Measurements from ENCODE around the gene ZBTB17. TPM values are rescaled to one million over a fixed set of nuclear protein-coding genes. Genes with fewer than 3 reads are reported as not detected.
"Not testable (repeated sequence)": the region's sequence is repeated elsewhere in the genome, so short reads cannot be mapped to it uniquely, and the experiment has no call there.

The ZBTB17 gene
- 53.5 and 62.6 TPM in 2 replicates for total RNA-seq (2014; rRNA removed; shearing (Covaris generic))

DNA sequence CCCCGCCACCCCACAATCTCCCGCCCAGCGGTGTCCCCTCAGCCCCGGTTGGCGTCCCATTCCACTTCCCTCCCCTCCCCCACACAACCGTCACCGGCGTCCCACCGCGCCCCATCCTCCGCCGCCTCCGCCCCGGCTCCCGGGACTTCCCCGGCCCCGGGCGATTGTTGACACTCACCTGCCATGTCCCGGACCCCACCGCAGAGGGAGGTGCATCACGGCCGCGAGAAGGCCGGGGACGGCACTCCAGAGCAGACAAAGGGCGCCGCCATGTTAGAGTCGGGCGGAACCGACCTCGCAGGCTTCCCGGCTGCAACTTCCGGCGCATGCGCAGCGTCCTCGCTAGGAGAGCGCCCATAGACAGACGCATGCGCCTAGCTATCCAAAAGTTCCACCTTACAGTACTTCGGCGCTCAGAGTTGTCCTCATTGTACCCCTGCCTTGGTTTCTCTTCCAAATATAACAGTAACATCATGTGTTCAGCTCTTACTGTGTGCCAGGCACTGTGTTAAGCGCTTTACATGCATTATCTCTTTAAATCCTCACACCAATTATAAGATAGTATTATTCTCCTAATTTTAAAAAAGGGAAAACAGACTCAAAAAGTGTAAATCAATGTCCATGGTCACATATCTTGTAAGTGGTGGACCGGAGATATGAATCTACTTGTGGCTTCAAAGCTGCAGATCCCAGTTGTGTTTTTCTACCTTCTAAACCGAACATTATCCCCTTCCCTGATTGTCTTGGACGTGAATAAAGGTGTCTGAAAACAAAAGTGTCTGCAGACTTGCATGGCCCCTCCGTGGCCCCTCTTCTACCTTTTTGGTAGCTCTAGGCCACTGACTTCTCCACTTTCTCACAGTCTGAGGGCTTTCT lies at the start of gene ZBTB17:
Gene ZBTB17 (minus strand): TSS at position 297 of the 876 bp plus-strand sequence. CDS start 27,606 bp downstream, outside the sequence.
- peak; percentile 96 for DNase-seq
- Histone ChIP-seq H3K4me3 (ENCODE audit: insufficient read depth, low read depth, low read length) (peak within 1 kb of the TSS; percentile 76), H3K27me3 (ENCODE audit: control insufficient read depth, insufficient read depth, low read length) (no peaks in the 10 kb centered on the region), H3K36me3 (replicated peaks; ENCODE audit: control insufficient read depth, insufficient read depth, low read length) (0 out of 2 replicates have a peak, but pooled peaks cover 3% of the 10 kb centered on the region)

DNA sequence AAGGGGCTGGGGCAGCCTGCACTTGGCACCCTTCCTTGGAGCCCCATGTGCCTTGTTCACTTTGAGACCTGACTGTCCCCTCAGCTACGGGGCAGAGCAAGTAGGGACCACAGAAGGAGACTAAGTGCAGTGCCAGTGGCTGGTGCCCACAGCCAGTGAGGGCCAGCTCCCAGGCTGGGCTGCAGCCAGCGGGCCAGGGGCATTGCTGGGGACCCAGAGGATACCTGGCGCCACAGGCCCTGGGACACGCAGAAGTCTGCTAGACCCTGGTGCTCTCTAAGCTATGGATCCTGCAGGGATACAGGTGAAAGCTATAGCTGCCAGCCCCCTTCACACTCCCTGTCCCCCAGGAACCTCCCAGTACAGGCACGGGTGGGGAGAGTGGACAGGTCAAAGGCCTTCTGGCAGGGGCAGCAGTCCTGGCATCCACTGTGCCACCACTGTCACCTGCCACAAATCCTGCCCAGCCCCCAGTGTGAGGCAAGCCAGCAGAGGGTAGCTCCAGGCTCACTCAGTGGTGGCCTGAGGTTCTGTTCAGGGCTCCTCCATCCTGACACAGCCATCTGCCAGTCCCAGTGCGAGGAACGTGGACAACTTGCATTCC lies 47.3 kb upstream of the ZBTB17 start:
- no peak for DNase-seq
- Histone ChIP-seq H3K27me3 (ENCODE audit: control insufficient read depth, insufficient read depth, low read length) (peaks cover 4% of the 10 kb centered on the region; the same call in 1 of the 2 replicates), H3K36me3 (replicated peaks; ENCODE audit: control insufficient read depth, insufficient read depth, low read length) (no peaks in the 10 kb centered on the region), H3K4me3 (ENCODE audit: insufficient read depth, low read depth, low read length) (no peak overlapping the region)

DNA sequence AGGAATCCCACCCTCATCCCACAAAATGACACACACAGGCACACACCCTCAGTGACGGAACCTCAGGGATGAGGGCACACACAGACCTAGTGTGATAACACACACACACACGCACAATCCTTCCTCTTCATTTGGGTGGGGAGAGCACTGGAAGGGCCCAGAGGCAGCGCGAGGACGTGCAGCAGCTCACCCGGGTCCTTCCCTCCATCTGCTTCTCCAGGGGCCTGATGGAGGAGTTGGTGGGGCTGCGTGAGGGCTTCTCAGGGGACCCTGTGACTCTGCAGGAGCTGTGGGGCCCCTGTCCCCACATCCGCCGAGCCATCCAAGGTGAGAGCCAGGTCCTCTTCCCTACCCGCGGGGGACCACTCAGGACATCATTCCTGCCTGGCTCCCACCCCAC lies 46.5 kb upstream of the ZBTB17 start:
- peaks cover 4% of the 10 kb centered on the region; the same call in 1 of the 2 replicates for H3K27me3 ChIP-seq (ENCODE audit: control insufficient read depth, insufficient read depth, low read length)
- no peak for DNase-seq
- no peaks in the 10 kb centered on the region for H3K36me3 ChIP-seq (replicated peaks; ENCODE audit: control insufficient read depth, insufficient read depth, low read length)
- H3K4me3 ChIP-seq (ENCODE audit: insufficient read depth, low read depth, low read length) = no peak overlapping the region

DNA sequence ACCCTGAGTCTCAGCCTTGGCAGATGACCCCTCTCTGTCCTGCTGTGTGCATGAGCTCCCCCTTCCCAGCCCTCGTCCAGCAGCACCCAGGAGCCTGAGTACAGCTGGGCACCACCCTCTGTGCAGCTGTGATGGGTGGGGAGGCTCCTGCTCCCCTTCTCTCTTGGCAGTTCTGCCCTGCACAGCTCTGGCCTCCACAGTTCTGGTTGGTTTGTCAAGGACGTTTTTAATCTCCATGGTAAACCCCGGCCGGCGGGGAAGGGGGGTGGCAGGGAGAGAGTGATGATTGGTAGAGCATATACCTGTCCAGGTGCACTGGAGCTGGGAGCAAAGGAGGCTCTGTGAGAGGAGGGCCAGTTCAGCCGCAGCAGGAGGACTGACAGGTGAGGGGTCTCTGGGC lies 45.8 kb upstream of the ZBTB17 start, which contains the start of gene CLCNKA:
Gene CLCNKA (plus strand): TSS at position 356 of the 400 bp plus-strand sequence. CDS start 584 bp downstream, outside the sequence.
- no peak within 1 kb of the TSS for H3K4me3 ChIP-seq (ENCODE audit: insufficient read depth, low read depth, low read length)
- H3K36me3 ChIP-seq (replicated peaks; ENCODE audit: control insufficient read depth, insufficient read depth, low read length) = no peaks in the 10 kb centered on the region

GRCh38 chr1:16020878-16021277 lies 45.0 kb upstream of the ZBTB17 start:
- DNase-seq; H3K27me3 ChIP-seq (ENCODE audit: control insufficient read depth, insufficient read depth, low read length): not testable (repeated sequence)

More for the DNA sequence above, 45.8 kb upstream of the ZBTB17 start, which contains the start of gene CLCNKA:
- H3K27me3 ChIP-seq (ENCODE audit: control insufficient read depth, insufficient read depth, low read length) = peaks cover 4% of the 10 kb centered on the region; the same call in 1 of the 2 replicates
- no peak for DNase-seq

GRCh38 chr1:16020325-16020724 lies 44.4 kb upstream of the ZBTB17 start:
- no peak for DNase-seq
- H3K27me3 ChIP-seq (ENCODE audit: control insufficient read depth, insufficient read depth, low read length) = peaks cover 4% of the 10 kb centered on the region; the same call in 1 of the 2 replicates
- no peaks in the 10 kb centered on the region for H3K36me3 ChIP-seq (replicated peaks; ENCODE audit: control insufficient read depth, insufficient read depth, low read length)
- no peak overlapping the region for H3K4me3 ChIP-seq (ENCODE audit: insufficient read depth, low read depth, low read length)

More at GRCh38 chr1:16020878-16021277, 45.0 kb upstream of the ZBTB17 start:
- not testable (repeated sequence) for H3K36me3 ChIP-seq (replicated peaks; ENCODE audit: control insufficient read depth, insufficient read depth, low read length); H3K4me3 ChIP-seq (ENCODE audit: insufficient read depth, low read depth, low read length)

DNA sequence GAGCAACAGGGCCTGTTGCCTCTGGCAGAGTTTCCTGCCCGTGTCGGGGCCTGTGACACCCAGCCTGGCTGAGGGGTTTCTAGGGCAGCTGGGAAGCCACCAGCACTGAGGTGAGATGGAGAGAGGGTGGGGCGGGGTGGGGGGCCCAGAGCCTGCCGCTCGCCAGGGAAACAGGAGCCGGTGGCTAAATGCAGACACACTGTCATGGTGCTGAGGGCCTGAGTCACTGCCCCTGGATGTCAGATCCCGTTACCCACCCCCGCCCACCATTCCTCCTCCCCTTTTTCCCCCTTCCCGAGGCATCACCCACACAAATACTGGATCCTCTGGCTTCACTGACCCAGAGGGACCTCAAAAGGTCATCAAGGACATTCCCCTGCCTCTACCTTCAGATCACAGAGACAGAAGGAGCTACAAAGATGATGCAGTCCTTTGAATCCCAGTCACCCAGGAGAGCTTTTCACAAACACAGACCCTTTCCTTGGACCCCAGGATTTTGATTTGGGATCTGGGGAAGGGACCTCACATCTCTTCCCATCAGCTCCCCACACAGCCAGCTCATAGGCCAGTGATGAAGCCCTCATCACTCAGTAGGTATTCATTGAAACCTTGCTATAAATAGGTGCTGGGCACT lies 43.9 kb upstream of the ZBTB17 start:
- peak; percentile 61 for DNase-seq
- H3K27me3 ChIP-seq (ENCODE audit: control insufficient read depth, insufficient read depth, low read length) = peaks cover 4% of the 10 kb centered on the region; the same call in 1 of the 2 replicates
- no peak overlapping the region for H3K4me3 ChIP-seq (ENCODE audit: insufficient read depth, low read depth, low read length)
- no peaks in the 10 kb centered on the region for H3K36me3 ChIP-seq (replicated peaks; ENCODE audit: control insufficient read depth, insufficient read depth, low read length)

DNA sequence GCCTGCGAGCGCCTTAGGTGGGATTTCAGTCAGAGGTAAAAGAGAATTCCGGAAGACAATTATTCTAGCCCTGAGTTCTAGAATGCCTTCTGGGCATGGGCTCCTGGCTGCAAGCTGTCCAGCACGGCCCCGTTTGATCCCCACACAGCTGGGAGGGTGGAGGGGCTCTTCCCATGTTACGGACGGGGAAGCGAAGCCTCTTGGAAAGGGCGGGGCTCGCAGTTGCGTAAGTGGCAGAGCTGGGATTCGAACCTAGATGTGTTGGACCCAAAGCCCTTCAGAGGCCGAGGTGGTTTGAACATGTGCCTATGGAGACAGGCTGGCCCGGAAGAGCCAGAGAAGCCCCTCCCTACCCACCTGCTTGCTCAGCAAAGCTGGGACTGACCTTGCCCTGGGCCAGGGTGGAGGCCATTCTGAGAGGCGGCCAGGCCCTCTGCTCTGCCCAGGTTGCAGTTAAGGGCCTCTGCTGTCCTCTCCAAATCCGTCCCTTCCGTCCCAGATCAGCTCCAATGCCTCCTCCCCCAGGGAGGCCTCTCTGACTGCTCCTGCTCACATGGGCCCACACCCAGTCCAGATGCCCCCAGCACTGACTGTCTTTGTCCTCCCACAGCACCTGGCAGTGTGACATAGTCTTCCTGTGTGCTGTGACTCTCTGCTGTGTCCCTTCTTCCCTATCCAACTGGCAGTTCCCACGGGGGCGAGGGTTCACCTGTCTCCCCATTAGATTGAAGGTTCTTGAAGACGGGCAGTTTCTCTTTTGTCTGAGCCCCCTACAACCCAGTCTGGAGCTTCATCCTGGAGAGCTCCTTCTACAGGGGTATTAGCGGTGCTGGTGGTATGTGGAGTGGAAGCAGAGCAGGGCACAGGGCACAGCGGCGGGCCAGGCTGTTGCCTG lies 43.1 kb upstream of the ZBTB17 start:
- H3K36me3 ChIP-seq (replicated peaks; ENCODE audit: control insufficient read depth, insufficient read depth, low read length) = no peaks in the 10 kb centered on the region
- H3K4me3 ChIP-seq (ENCODE audit: insufficient read depth, low read depth, low read length) = no peak overlapping the region
- peak; percentile 48 for DNase-seq
- peaks cover 4% of the 10 kb centered on the region; the same call in 1 of the 2 replicates for H3K27me3 ChIP-seq (ENCODE audit: control insufficient read depth, insufficient read depth, low read length)

GRCh38 chr1:16018308-16018707 lies 42.4 kb upstream of the ZBTB17 start:
- DNase-seq = peak; percentile 30
- Histone ChIP-seq H3K4me3 (ENCODE audit: insufficient read depth, low read depth, low read length) (no peak overlapping the region), H3K27me3 (ENCODE audit: control insufficient read depth, insufficient read depth, low read length) (peaks cover 3% of the 10 kb centered on the region; the same call in 1 of the 2 replicates), H3K36me3 (replicated peaks; ENCODE audit: control insufficient read depth, insufficient read depth, low read length) (no peaks in the 10 kb centered on the region)

GRCh38 chr1:16017461-16018303 lies 41.8 kb upstream of the ZBTB17 start, which contains the start of gene HSPB7:
Gene HSPB7, minus strand, starts transcription at chr1:16018043. Its CDS starts 80 bp downstream, at chr1:16017963.
- DNase-seq = peak; percentile 94
- no peaks in the 10 kb centered on the region for H3K27me3 ChIP-seq (ENCODE audit: control insufficient read depth, insufficient read depth, low read length)
- no peak within 1 kb of the TSS for H3K4me3 ChIP-seq (ENCODE audit: insufficient read depth, low read depth, low read length)
- H3K36me3 ChIP-seq (replicated peaks; ENCODE audit: control insufficient read depth, insufficient read depth, low read length) = no peaks in the 10 kb centered on the region

GRCh38 chr1:16017076-16017460 lies 41.2 kb upstream of the ZBTB17 start:
- Histone ChIP-seq H3K36me3 (replicated peaks; ENCODE audit: control insufficient read depth, insufficient read depth, low read length) (no peaks in the 10 kb centered on the region), H3K27me3 (ENCODE audit: control insufficient read depth, insufficient read depth, low read length) (no peaks in the 10 kb centered on the region), H3K4me3 (ENCODE audit: insufficient read depth, low read depth, low read length) (no peak overlapping the region)
- peak; percentile 68 for DNase-seq

- H3K36me3 ChIP-seq (replicated peaks; ENCODE audit: control insufficient read depth, insufficient read depth, low read length) = no peaks in the 10 kb centered on the region
- no peak overlapping the region for H3K4me3 ChIP-seq (ENCODE audit: insufficient read depth, low read depth, low read length)
- no peaks in the 10 kb centered on the region for H3K27me3 ChIP-seq (ENCODE audit: control insufficient read depth, insufficient read depth, low read length)
- DNase-seq = peak; percentile 76
Measured at GRCh38 chr1:16015960-16016901, 40.3 kb upstream of the ZBTB17 start.
